ENCODE data around the gene LONRF2. TPM values are rescaled to one million over a fixed set of nuclear protein-coding genes. Genes with fewer than 3 reads are reported as not detected.

Gene LONRF2
- total RNA-seq, 1 donor, result under 0.01 TPM

- Histone ChIP-seq H4K20me1 (ENCODE audit: insufficient read depth, low read length) (no peaks in the 10 kb centered on the region), H3K27me3 (ENCODE audit: insufficient read depth, low read length) (peaks cover 6% of the 10 kb centered on the region), H3K36me3 (ENCODE audit: insufficient read depth, low read length) (no peaks in the 10 kb centered on the region), H3K4me1 (ENCODE audit: insufficient read depth, low read length) (no peaks in the 10 kb centered on the region), H2AFZ (ENCODE audit: low read length) (no peak overlapping the region), H3K4me3 (ENCODE audit: insufficient read depth, low read length) (no peak overlapping the region), H3K4me2 (ENCODE audit: insufficient read depth, low read length) (no peak overlapping the region), H3K79me2 (ENCODE audit: insufficient read depth, low read length) (no peaks in the 10 kb centered on the region), H3K27ac (ENCODE audit: low read depth, low read length) (no peak overlapping the region), H3K9me3 (ENCODE audit: low read depth, low read length) (no peaks in the 10 kb centered on the region)
- DNase-seq (ENCODE audit: insufficient read length, low spot score, missing footprints), result peak; percentile 27
- TF ChIP-seq CTCF (IDR thresholded peaks at IDR 0.05; ENCODE audit: extremely low read depth, low read depth, low read length), result no peak
Observed at GRCh38 chr2:100279586-100280534, 42.4 kb downstream of the LONRF2 start.

GRCh38 chr2:100278986-100279385, 43.3 kb downstream of the LONRF2 start:
- Histone ChIP-seq H3K27ac (ENCODE audit: low read depth, low read length) (no peak overlapping the region), H2AFZ (ENCODE audit: low read length) (no peak overlapping the region), H4K20me1 (ENCODE audit: insufficient read depth, low read length) (no peaks in the 10 kb centered on the region), H3K36me3 (ENCODE audit: insufficient read depth, low read length) (no peaks in the 10 kb centered on the region), H3K27me3 (ENCODE audit: insufficient read depth, low read length) (peaks cover 6% of the 10 kb centered on the region), H3K4me3 (ENCODE audit: insufficient read depth, low read length) (no peak overlapping the region), H3K79me2 (ENCODE audit: insufficient read depth, low read length) (no peaks in the 10 kb centered on the region), H3K4me1 (ENCODE audit: insufficient read depth, low read length) (no peaks in the 10 kb centered on the region), H3K4me2 (ENCODE audit: insufficient read depth, low read length) (no peak overlapping the region), H3K9me3 (ENCODE audit: low read depth, low read length) (no peaks in the 10 kb centered on the region)
- DNase-seq (ENCODE audit: insufficient read length, low spot score, missing footprints), result no peak
- no peak for TF ChIP-seq CTCF (IDR thresholded peaks at IDR 0.05; ENCODE audit: extremely low read depth, low read depth, low read length)

- H3K27me3 ChIP-seq (ENCODE audit: insufficient read depth, low read length), result peaks cover 6% of the 10 kb centered on the region
- H2AFZ ChIP-seq (ENCODE audit: low read length), result no peak overlapping the region
- H3K4me1 ChIP-seq (ENCODE audit: insufficient read depth, low read length), result no peaks in the 10 kb centered on the region
- TF ChIP-seq CTCF (IDR thresholded peaks at IDR 0.05; ENCODE audit: extremely low read depth, low read depth, low read length), result no peak
- H3K4me2 ChIP-seq (ENCODE audit: insufficient read depth, low read length), result no peak overlapping the region
- no peaks in the 10 kb centered on the region for H3K36me3 ChIP-seq (ENCODE audit: insufficient read depth, low read length)
- H3K27ac ChIP-seq (ENCODE audit: low read depth, low read length), result no peak overlapping the region
- no peaks in the 10 kb centered on the region for H3K9me3 ChIP-seq (ENCODE audit: low read depth, low read length)
- no peaks in the 10 kb centered on the region for H4K20me1 ChIP-seq (ENCODE audit: insufficient read depth, low read length)
- no peaks in the 10 kb centered on the region for H3K79me2 ChIP-seq (ENCODE audit: insufficient read depth, low read length)
- no peak for DNase-seq (ENCODE audit: insufficient read length, low spot score, missing footprints)
- H3K4me3 ChIP-seq (ENCODE audit: insufficient read depth, low read length), result no peak overlapping the region
Observed at GRCh38 chr2:100278501-100278900, 43.8 kb downstream of the LONRF2 start.

GRCh38 chr2:100277540-100278207, 44.6 kb downstream of the LONRF2 start:
- no peak for TF ChIP-seq CTCF (IDR thresholded peaks at IDR 0.05; ENCODE audit: extremely low read depth, low read depth, low read length)
- H3K9me3 ChIP-seq (ENCODE audit: low read depth, low read length), result no peaks in the 10 kb centered on the region
- no peaks in the 10 kb centered on the region for H3K4me1 ChIP-seq (ENCODE audit: insufficient read depth, low read length)
- peaks cover 6% of the 10 kb centered on the region for H3K27me3 ChIP-seq (ENCODE audit: insufficient read depth, low read length)
- no peak overlapping the region for H3K4me3 ChIP-seq (ENCODE audit: insufficient read depth, low read length)
- no peaks in the 10 kb centered on the region for H4K20me1 ChIP-seq (ENCODE audit: insufficient read depth, low read length)
- H3K79me2 ChIP-seq (ENCODE audit: insufficient read depth, low read length), result no peaks in the 10 kb centered on the region
- H3K36me3 ChIP-seq (ENCODE audit: insufficient read depth, low read length), result no peaks in the 10 kb centered on the region
- H3K4me2 ChIP-seq (ENCODE audit: insufficient read depth, low read length), result no peak overlapping the region
- DNase-seq (ENCODE audit: insufficient read length, low spot score, missing footprints), result no peak
- H2AFZ ChIP-seq (ENCODE audit: low read length), result no peak overlapping the region
- no peak overlapping the region for H3K27ac ChIP-seq (ENCODE audit: low read depth, low read length)

All from osteoblast (primary cell).